GM18870 (cell line): ENCODE results near the gene SWT1.
"Not testable (repeated sequence)": the region's sequence is repeated elsewhere in the genome, so short reads cannot be mapped to it uniquely, and the experiment has no call there.

Source experiments
- ATAC-seq: cut with Tn5 transposase; IDR thresholded peaks from one replicate; pipeline ENCODE4 v1.9.1; 2021; ENCODE audit warnings: moderate library complexity; ENCODE audit not compliant: unreplicated experiment

The SWT1 gene

DNA sequence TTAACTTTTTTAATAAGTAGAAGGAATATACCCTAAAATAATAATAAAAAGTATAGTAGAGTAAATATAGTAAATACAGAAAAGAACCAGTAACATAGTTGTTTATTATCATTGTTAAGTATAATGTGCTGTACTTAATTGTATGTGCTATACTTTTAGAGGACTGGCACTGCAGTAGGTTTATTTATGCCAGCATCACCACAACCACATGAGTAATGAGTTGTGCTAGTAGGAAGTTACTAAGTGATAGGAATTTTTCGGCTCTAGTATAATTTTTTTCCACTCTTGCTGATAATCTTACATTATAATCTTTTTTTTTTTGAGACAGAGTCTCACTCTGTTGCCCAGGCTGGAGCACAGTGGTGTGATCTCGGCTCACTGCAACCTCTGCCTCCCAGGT is 88.5 kb downstream of the SWT1 start:
- no peak for ATAC-seq

DNA sequence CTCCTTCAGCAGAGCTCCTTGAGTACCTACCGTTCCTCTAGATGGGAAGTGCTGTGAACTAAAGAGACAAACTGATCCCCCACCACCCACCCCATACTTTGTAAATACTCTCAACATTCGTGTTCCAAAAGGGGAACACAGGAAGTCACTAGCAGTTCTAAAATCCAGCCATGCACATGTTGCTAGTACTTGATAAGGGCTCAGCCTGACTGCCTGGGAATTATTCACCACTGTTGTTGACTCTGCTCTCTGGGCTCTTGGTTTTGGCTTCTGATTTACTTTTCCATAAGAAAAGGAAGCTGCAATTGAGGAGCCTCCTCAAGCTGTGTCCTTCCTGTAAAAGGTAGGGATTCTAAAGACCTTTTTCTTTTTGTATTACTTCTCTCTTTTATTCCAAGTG is 92.6 kb downstream of the SWT1 start:
- ATAC-seq: no peak

DNA sequence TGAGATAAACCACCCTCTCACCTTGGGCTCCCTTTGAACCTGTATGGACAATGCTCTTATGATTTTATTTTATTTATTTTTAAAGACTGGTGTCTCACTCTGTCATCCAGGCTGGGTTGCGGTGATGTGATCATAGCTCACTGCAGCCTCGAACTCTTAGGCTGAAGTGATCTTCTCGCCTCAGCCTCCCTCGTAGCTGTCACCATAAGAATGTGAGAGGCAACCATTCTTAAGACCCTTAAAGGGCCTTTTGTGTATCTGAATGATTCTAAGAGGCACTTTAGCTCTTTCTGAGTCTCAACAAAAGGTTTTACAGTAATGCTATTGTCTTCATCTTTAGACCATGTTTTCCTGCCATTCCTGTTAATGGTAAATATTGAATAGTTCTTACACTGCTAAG is 93.1 kb downstream of the SWT1 start:
- ATAC-seq: no peak

DNA sequence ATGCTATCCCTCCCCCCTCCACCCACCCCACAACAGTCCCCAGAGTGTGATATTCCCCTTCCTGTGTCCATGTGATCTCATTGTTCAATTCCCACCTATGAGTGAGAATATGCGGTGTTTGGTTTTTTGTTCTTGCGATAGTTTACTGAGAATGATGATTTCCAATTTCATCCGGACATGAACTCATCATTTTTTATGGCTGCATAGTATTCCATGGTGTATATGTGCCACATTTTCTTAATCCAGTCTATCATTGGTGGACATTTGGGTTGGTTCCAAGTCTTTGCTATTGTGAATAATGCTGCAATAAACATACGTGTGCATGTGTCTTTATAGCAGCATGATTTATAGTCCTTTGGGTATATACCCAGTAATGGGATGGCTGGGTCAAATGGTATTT is 95.0 kb downstream of the SWT1 start:
- ATAC-seq: not testable (repeated sequence)

DNA sequence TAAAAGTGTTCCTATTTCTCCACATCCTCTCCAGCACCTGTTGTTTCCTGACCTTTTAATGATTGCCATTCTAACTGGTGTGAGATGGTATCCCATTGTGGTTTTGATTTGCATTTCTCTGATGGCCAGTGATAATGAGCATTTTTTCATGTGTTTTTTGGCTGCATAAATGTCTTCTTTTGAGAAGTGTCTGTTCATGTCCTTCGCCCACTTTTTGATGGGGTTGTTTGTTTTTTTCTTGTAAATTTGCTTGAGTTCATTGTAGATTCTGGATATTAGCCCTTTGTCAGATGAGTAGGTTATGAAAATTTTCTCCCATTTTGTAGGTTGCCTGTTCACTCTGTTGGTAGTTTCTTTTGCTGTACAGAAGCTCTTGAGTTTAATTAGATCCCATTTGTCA is 95.4 kb downstream of the SWT1 start:
- ATAC-seq: not testable (repeated sequence)

DNA sequence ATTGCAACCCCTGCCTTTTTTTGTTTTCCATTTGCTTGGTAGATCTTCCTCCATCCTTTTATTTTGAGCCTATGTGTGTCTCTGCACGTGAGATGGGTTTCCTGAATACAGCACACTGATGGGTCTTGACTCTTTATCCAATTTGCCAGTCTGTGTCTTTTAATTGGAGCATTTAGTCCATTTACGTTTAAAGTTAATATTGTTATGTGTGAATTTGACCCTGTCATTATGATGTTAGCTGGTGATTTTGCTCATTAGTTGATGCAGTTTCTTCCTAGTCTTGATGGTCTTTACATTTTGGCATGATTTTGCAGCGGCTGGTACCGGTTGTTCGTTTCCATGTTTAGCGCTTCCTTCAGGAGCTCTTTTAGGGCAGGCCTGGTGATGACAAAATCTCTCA is 98.6 kb downstream of the SWT1 start:
- ATAC-seq: not testable (repeated sequence)

DNA sequence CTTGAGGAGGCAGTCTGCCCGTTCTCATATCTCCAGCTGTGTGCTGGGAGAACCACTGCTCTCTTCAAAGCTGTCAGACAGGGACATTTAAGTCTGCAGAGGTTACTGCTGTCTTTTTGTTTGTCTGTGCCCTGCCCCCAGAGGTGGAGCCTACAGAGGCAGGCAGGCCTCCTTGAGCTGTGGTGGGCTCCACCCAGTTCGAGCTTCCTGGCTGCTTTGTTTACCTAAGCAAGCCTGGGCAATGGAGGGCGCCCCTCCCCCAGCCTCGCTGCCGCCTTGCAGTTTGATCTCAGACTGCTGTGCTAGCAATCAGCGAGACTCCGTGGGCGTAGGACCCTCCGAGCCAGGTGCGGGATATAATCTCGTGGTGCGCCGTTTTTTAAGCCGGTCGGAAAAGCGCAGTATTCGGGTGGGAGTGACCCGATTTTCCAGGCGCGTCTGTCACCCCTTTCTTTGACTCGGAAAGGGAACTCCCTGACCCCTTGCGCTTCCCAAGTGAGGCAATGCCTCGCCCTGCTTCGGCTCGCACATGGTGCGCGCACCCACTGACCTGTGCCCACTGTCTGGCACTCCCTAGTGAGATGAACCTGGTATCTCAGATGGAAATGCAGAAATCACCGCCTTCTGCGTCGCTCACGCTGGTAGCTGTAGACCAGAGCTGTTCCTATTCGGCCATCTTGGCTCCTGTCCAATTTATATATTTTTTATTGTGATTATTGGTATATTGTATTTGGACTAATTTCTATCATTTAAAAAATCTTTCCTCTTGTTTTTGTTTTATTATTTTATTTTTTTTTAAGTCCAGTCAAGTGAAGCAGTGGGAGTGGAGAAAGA is 100.4 kb downstream of the SWT1 start:
- not testable (repeated sequence) for ATAC-seq

DNA sequence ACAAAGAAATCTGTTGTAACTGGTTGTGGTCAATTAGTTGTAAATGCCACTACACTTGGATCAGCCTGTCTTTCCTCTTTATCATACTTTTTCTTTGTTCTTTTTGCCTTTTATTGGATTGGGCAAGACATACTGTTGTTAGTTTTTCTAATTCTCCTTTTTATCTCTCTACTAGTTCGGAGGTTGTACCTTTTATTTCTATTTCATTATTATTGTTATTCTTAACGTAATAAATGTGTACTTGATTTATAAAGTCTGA is 100.9 kb downstream of the SWT1 start:
- no peak for ATAC-seq

DNA sequence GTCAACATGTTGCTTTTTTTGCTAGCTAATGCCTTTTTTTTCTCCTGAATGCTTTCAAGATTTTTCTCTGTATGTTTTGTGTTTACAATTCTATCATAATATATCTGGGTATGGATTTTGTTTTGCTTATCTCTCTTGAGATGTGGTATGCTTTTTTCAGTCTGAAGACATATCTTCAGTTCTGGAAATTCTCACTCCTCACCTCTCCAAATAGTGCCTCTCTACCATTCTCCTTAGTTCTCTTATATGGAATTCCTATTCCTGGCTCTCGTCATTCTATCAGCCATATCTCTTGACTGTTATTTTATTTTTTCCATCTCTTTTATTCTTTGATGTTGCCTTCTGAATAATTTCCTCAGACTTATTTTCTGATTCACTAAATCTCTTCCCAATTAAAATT is 101.7 kb downstream of the SWT1 start:
- no peak for ATAC-seq

DNA sequence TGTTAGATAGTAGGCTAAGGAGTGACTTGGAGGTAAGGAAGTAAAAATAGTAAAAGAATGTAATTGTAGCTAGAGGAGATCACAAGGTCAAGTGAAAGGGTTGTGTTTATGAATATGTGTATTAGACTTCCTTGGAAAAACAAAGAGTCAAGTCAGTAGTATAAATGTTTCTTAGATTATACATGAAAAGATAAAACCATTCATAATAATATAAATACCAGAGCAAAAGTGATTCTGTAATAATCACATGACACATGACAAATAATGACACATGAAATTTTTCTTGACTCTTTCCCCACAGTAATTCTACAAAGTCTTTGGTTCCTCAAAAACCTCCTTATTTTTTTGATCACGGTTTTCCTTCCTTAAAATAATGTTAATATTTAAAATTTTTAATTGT is 103.6 kb downstream of the SWT1 start:
- no peak for ATAC-seq

DNA sequence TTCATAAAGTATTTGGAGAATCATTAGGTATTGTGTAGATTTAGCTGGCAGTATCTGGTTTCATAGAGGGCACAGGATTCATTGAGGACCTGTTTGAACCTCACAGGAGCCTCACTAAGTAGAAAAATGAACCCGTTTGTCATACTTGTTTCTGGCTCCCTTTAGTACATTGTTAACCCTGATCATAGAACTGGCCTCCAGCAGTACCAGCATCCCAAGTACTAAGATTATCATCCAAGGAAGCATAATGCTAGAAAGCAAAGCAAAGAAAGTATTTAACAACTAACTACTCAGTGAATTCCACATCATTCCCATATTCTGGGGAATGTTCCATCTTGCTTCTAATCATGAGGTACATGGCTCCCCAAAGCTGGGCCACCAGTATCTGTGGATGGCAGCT is 105.2 kb downstream of the SWT1 start:
- no peak for ATAC-seq

DNA sequence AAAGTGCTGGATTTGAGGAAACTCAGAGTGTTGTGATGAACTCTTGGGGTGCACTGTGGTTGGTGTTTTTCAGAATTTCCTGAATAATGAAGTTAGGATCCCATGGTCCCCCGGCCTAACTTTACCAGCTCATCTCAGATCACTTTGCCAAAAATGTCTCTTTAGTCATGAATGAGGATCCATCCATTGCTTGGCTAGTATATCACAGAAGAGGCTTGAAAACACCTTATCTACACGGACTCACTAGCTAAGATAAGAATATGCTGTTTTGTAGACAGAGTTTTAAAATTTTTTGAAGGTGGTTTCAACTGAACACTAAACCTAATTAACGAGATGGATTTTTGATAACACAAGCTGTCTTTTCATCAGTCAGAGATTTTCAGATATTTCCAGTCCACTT is 106.3 kb downstream of the SWT1 start:
- ATAC-seq: no peak

DNA sequence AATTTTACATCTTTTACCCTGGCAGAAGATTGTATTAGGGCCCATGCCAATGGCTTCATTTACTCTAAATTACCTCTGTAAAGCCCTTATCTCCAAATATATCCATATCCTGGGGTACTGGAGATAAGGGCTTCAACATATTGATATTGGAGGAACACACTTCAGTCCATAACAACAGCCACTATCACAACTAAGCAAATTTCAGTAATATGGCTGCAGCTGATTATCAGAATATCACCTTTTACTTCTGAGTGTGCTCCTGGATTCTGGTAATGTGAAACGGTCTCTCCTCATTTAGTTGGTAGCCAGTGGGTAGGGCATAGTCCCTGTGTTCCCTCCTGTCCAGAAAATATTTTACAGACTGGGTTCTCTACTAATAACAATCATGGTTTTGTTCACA is 106.8 kb downstream of the SWT1 start:
- no peak for ATAC-seq

DNA sequence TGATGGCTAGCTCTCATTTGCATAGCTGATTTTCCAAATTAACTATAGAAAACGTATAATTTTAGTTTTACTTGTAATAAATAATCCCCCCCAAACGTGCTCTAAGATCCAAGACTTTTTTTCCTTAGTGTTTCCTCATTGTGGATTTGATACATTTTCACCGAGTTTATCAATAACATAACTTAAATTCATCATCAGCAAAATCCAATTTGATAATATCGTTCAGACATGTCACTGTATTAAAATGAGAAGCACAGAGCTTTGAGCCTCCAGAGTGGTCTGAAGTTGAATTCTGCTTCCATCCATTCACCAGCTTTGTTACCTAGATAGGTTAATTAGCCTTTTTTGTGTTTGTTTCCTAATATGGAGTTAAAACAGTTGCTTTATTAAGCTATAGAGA is 108.3 kb downstream of the SWT1 start:
- ATAC-seq: no peak

DNA sequence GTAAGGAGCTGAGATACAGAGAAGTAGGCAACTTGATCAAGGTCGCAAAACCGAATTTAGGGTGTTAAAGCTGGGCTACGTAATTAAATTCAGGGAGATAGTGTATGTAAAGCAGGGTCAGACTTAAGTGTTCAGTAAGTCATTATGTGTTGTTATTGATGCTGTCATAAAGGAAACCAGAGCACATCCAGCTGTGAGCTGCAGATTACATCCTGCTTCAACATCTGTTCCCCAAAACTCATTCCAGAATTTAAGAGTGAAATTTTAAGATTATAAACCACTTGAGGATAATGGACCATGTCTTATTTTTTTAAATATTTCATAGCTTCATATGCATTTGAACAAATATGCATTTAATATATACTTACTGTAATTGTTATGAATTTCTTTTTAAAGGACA is 110.3 kb downstream of the SWT1 start:
- ATAC-seq: no peak

DNA sequence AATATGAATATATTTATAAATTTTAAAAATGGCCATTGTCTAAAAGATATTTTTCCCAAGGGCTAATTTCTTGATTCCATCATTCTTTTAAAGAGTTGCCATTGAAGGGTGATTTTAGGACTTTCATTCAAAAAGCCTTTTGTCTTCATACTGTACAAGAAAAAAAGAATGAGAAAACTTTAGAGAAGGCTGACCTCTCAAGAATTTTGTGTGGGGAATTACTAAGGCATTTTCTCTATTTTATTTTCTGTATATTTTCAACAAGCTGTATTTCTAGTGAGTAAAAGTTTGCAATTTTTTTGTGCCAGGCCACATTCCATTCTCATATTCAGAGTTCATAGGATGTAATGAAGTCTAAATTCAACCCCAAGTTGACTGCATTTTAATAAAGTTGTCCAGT is 110.7 kb downstream of the SWT1 start:
- no peak for ATAC-seq

DNA sequence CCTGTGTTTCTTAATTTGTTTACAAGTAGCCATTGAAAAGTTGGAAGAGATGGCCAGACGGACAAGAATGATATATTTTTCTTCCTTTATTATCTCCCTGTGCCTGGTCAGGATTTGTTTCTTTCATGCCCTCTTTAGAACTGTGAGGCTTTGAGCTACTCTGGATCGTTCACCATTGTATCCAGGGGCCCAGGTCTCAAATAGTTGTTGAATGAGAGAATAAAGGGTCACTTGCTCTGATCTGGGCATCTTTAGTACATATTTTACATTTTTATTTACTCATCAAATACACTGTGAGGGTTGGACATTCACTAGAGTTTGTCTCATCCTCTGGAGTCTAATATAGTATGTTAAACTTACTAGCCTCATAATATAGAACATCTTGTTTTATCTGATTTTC is 111.4 kb downstream of the SWT1 start:
- no peak for ATAC-seq

DNA sequence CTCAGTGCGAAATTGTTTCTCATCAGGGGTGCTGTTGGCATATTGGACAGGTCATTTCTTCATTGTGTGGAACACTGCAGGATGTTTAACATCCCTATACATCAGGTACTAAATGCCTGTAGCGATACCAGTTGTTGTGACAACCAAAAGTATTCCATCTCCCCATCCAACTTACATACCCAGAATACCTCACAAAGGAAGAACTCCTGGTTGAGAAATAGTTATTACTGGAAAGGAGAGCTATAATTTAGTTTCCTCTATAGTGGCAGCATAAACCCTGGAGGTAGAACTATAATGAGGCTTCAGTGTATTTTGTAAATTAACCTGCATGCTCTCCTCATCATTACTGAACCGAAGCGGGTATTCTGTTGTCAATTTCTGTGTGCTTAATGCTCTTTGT is 115.0 kb downstream of the SWT1 start:
- ATAC-seq: no peak

DNA sequence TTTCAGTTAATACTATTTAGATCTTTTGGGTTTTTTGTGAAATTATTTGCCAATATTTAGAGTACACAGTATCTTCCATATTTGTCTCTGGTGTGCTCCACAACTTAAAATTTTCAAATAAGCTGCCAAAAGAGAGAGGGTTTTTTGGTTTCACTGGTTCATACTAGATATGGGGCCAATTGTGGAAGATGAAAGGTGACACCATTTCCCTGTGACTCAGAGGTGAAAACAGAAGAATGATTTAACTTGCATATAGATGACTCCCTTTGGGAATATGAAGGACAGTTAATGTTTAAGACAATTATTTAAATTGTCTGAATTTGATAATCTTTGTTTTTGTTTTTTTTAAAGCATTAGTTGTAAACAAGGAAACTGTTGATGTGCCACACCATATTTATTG is 122.6 kb downstream of the SWT1 start:
- ATAC-seq: no peak

DNA sequence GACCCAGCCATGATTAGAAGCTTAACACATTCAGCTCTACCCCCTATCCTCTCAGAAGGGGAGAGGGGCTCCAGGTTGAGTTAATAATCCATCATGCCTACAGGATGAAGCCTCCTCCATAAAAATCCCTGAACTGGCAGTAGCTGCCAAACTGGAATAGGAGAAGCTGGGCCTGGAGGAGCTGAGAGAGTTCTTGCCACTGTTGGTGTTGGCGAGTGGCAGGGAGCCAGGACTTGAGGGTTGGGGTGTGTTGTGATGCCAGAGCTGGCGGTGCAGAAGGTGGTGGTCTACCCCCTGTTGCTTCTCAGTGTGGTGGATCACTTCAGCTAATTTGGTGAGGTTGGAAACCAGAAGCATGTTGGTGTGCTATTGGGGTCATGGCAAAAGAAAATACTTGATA is 123.6 kb downstream of the SWT1 start:
- ATAC-seq: no peak

DNA sequence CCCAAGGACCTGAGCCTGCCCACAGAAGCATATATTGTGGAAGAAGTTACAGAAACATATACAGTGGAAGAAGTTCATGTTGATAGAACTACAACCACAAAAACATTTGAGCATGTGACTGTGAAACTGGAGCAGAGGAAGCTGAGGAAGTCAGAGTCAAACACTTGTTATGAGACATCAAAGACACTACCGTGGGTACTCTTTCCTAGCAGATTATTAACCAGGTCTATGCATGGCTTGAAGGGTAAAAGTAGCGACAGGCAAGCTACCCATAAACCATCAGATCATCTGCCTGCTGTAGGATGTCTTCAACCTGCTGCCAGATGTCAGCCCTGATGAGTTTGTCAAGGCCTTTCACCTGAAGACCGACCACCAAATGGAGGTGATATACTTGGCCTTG is 124.3 kb downstream of the SWT1 start:
- ATAC-seq: peak; percentile 92

DNA sequence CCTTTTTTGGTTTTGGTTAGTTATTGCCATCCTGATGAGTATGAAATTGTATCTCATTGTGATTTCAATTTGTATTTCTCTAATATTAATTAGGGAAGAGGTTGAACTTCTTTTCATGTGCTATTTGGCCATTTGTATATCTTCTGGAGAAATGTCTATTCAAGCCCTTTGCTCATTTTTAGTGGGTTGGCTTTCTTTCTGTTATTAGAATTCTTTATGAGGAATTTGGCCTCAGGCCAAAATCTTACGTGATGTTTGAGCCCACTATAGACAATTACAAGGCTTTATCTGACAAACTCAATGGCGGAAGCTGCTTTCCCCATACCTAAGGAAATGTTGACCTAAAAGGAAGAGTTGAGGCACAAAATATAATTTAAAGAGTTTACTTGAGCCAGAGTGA is 127.1 kb downstream of the SWT1 start:
- no peak for ATAC-seq

DNA sequence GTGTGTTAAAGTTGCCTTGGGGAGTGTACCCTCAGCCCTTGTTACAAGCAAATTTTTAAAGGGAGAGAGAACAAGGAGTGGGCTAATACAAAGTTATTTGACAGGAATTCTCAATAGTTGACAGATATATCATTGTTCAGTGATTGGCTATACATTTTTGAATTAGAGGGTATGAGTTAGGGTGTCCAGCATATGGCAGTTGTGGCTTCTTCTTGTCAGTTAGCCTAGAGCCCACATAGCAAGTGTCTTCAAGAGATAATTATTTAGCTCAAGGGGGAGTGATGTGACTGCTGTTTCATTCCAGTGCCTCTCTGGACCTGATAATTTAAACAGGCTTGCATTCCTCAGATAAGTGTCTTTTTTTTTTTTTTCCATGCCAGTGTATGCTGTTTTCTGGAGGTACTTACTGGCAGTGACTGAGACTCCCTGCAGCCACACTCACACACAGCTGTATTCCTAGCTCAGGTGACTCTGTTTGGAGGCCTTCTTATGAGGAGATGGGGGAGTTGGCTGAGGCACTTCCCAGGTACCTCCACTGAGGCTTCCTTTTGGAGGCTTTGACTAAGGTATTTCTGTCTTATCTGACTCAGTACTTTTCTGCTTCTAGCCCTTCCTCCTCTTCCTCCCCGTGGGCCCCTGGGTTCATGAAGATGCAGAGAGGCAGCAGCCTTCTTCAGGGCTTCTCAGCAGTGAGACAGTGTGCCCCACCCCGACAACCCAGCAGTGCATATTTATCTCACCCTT is 127.7 kb downstream of the SWT1 start:
- no peak for ATAC-seq
